Measurements from ENCODE around the gene MS4A2. TPM values are rescaled to one million over a fixed set of nuclear protein-coding genes. Genes with fewer than 3 reads are reported as not detected.

The MS4A2 gene
- polyA plus RNA-seq, 1 experiment: not detected

DNA sequence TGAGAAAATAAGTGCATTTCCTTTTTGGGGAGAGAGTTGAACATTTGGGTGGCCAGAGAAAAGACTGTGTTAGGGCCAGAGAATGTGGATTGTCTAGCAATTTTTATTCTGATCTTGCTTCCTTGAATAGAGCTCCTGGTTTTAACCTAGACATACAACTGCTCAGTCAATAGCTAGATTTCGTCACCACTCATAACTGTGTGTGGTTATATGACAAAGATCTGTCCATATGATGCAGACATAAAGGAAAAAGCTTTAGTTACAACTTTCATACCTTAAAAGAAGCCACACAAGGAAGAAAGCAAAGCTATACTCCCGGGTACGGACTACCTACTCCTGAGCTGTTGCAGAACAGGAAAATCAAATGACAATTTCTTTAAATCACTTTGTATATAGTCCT, 57.2 kb downstream of the MS4A2 start:
- H3K27me3 ChIP-seq (ENCODE audit: control insufficient read depth, insufficient read depth, low read length): no peaks in the 10 kb centered on the region
- no peak overlapping the region for H3K4me3 ChIP-seq (ENCODE audit: low read depth, low read length)
- CTCF ChIA-PET: interaction anchor here (0.6 kb wide), 1 partner anchor 889 kb away, joined by 3 read pairs; no protein-coding TSS in a partner anchor
- no peaks in the 10 kb centered on the region for H3K36me3 ChIP-seq (ENCODE audit: control insufficient read depth, insufficient read depth, low read length)
- POLR2A ChIA-PET: interaction anchor here (0.6 kb wide), 1 partner anchor 244 kb away, joined by 5 read pairs; no protein-coding TSS in a partner anchor
- DNase-seq (ENCODE audit: low read depth): no peak
- TF ChIP-seq, protein P1, sequence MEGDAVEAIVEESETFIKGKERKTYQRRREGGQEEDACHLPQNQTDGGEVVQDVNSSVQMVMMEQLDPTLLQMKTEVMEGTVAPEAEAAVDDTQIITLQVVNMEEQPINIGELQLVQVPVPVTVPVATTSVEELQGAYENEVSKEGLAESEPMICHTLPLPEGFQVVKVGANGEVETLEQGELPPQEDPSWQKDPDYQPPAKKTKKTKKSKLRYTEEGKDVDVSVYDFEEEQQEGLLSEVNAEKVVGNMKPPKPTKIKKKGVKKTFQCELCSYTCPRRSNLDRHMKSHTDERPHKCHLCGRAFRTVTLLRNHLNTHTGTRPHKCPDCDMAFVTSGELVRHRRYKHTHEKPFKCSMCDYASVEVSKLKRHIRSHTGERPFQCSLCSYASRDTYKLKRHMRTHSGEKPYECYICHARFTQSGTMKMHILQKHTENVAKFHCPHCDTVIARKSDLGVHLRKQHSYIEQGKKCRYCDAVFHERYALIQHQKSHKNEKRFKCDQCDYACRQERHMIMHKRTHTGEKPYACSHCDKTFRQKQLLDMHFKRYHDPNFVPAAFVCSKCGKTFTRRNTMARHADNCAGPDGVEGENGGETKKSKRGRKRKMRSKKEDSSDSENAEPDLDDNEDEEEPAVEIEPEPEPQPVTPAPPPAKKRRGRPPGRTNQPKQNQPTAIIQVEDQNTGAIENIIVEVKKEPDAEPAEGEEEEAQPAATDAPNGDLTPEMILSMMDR (IDR thresholded peaks at IDR 0.05; ENCODE audit: insufficient read depth, low read depth, low read length): no peak

Other genes with a start within 250 kb of the MS4A2 start
- not detected in 2 replicates for gene CBLIF, start 243.2 kb upstream of the MS4A2 start, polyA plus RNA-seq (2011; rRNA removed)
- gene TCN1, start 222.2 kb upstream of the MS4A2 start, polyA plus RNA-seq (2011; rRNA removed): not detected in 2 replicates
- not detected in 2 replicates for gene OOSP3, start 209.9 kb upstream of the MS4A2 start, polyA plus RNA-seq (2011; rRNA removed)
- not detected in 2 replicates for gene OOSP1, start 150.2 kb upstream of the MS4A2 start, polyA plus RNA-seq (2011; rRNA removed)
- not detected in 2 replicates for gene OOSP4A, start 124.6 kb upstream of the MS4A2 start, polyA plus RNA-seq (2011; rRNA removed)
- not detected in 2 replicates for gene OOSP4B, start 71.5 kb upstream of the MS4A2 start, polyA plus RNA-seq (2011; rRNA removed)
- gene OOSP2, start 48.3 kb upstream of the MS4A2 start, polyA plus RNA-seq (2011; rRNA removed): not detected in 2 replicates
- not detected in 2 replicates for gene MS4A3, start 32.0 kb upstream of the MS4A2 start, polyA plus RNA-seq (2011; rRNA removed)
- gene MS4A6A, start 94.4 kb downstream of the MS4A2 start, polyA plus RNA-seq (2011; rRNA removed): not detected in 2 replicates
- not detected in 2 replicates for gene MS4A4E, start 154.5 kb downstream of the MS4A2 start, polyA plus RNA-seq (2011; rRNA removed)
- gene MS4A4A, start 192.0 kb downstream of the MS4A2 start, polyA plus RNA-seq (2011; rRNA removed): not detected in 2 replicates
- gene MS4A6E, start 238.6 kb downstream of the MS4A2 start, polyA plus RNA-seq (2011; rRNA removed): not detected in 2 replicates

Data from BJ (cell line).